ENCODE results near the gene KIAA0408.
"Not testable (repeated sequence)": the region's sequence is repeated elsewhere in the genome, so short reads cannot be mapped to it uniquely, and the experiment has no call there.

The KIAA0408 gene

GRCh38 chr6:127462376-127462775, 3.2 kb upstream of the KIAA0408 start:
- no peak for DNase-seq

GRCh38 chr6:127460465-127460864, 1.3 kb upstream of the KIAA0408 start:
- no peak for DNase-seq

- no peak for DNase-seq
These were observed 372 bp downstream of the KIAA0408 start for GRCh38 chr6:127458817-127459216.

GRCh38 chr6:127458222-127458621, 967 bp downstream of the KIAA0408 start:
- DNase-seq: no peak

GRCh38 chr6:127457456-127458064, 1.6 kb downstream of the KIAA0408 start:
- DNase-seq: no peak

GRCh38 chr6:127456465-127456864, 2.7 kb downstream of the KIAA0408 start:
- no peak for DNase-seq

- no peak for DNase-seq
These were observed 5.2 kb downstream of the KIAA0408 start for GRCh38 chr6:127453845-127454619.

GRCh38 chr6:127452803-127453202, 6.4 kb downstream of the KIAA0408 start:
- DNase-seq: no peak

- DNase-seq: no peak
These were observed 7.8 kb downstream of the KIAA0408 start for GRCh38 chr6:127451388-127451787.

GRCh38 chr6:127447780-127448179, 11.4 kb downstream of the KIAA0408 start:
- DNase-seq: no peak

- no peak for DNase-seq
These were observed 12.8 kb downstream of the KIAA0408 start for GRCh38 chr6:127446356-127446755.

- DNase-seq: no peak
These were observed 17.3 kb downstream of the KIAA0408 start for GRCh38 chr6:127441881-127442280.

GRCh38 chr6:127439718-127440117, 19.5 kb downstream of the KIAA0408 start:
- no peak for DNase-seq

- no peak for DNase-seq
These were observed 22.5 kb downstream of the KIAA0408 start for GRCh38 chr6:127436578-127437110.

- DNase-seq: no peak
These were observed 23.5 kb downstream of the KIAA0408 start for GRCh38 chr6:127435626-127436220.

- no peak for DNase-seq
These were observed 24.5 kb downstream of the KIAA0408 start for GRCh38 chr6:127434651-127435050.

- DNase-seq: not testable (repeated sequence)
These were observed 30.6 kb downstream of the KIAA0408 start for GRCh38 chr6:127428562-127428961.

GRCh38 chr6:127423921-127424320, 35.3 kb downstream of the KIAA0408 start:
- DNase-seq: no peak

- DNase-seq: not testable (repeated sequence)
These were observed 38.0 kb downstream of the KIAA0408 start for GRCh38 chr6:127421164-127421563.

GRCh38 chr6:127420556-127420955, 38.6 kb downstream of the KIAA0408 start:
- DNase-seq: peak; percentile 7

GRCh38 chr6:127415096-127415495, 44.1 kb downstream of the KIAA0408 start:
- DNase-seq: no peak

GRCh38 chr6:127413123-127413522, 46.1 kb downstream of the KIAA0408 start:
- not testable (repeated sequence) for DNase-seq

GRCh38 chr6:127412016-127412415, 47.2 kb downstream of the KIAA0408 start:
- DNase-seq: not testable (repeated sequence)
